Upper lobe of right lung (tissue), 1 donor: ENCODE results near the gene RAB38. TPM values are rescaled to one million over a fixed set of nuclear protein-coding genes. Genes with fewer than 3 reads are reported as not detected.

Experiments used
- ATAC-seq: fragments of 200-7000 bp; cut with Tn5 transposase; one replicate; pipeline ENCODE4 v1.9.1; 2020; ENCODE audit warnings: mild to moderate bottlenecking, moderate library complexity
- DNase-seq: peaks from one replicate; pipeline ENCODE4 v3.0.0-alpha.2; 2020
- H3K27ac ChIP-seq: fragments of 200-600 bp; one replicate; pipeline ENCODE4 v1.8.0; 2022
- H3K27me3 ChIP-seq: fragments of 200-600 bp; one replicate; pipeline ENCODE4 v1.8.0; 2022; ENCODE audit warnings: mild to moderate bottlenecking
- H3K36me3 ChIP-seq: fragments of 200-600 bp; one replicate; pipeline ENCODE4 v1.8.0; 2022
- H3K4me1 ChIP-seq: fragments of 200-600 bp; one replicate; pipeline ENCODE4 v1.8.0; 2022
- H3K4me3 ChIP-seq: fragments of 200-600 bp; one replicate; pipeline ENCODE4 v1.8.0; 2022; ENCODE audit warnings: mild to moderate bottlenecking
- H3K9me3 ChIP-seq: fragments of 200-600 bp; one replicate; pipeline ENCODE4 v1.8.0; 2022
- intact Hi-C: fragments of 100-400 bp; cut with DNase I; formaldehyde crosslinking; loops from one replicate; pipeline ENCODE4 v1.11.0; 2022
- total RNA-seq: library from RNA; stranded (reverse); fragmentation: NEBNext Ultra II Directional; extraction: Animal tissue kit (Norgen Biotek cat#: 25700); gene quantifications from one replicate; pipeline ENCODE4 v1.2.1, GENCODE V29; 2021
- TF ChIP-seq, protein P1 (sequence below): fragments of 200-600 bp; IDR thresholded peaks from one replicate; pipeline ENCODE4 v1.8.0; 2022; ENCODE audit warnings: antibody characterized with exemption
- donor health status: DM: no; HTN: yes; CAD: no; lungs with severe emphysema.

Gene RAB38
- total RNA-seq, 1 donor from 2014 or later = 8.1 TPM

DNA sequence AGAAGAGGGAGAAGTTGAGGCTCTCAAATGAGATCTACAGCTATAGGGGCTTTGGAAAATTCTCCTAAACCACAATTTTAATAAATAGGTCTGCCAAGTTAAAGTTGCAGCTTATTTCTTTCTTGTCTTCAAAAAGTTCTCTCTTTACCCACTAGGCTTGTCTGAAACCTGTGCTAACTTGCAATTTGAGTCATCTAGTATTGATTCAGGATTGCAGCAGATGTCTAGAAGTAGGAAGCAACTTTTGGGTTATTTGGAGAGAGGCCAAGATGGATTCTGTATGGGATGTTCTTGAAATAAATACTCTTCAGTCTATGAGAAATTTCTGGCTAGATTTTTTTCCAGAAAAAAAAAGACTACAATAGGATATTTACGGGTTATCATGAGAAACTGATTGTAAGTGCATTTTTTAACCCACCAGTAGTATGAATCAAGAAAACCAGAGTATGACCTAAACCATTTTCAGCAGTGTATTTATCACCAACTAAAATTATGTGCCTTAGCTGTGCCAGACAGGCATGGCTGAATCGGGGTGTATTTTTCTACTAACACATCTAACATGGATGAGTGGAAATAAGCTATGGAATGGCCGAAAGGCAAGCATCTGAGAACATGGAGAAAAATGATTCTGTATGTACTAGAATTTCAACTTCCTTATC, 4.9 kb upstream of the RAB38 start:
- Histone ChIP-seq H3K27ac (no peak overlapping the region), H3K4me3 (no peak overlapping the region), H3K9me3 (no peaks in the 10 kb centered on the region), H3K27me3 (no peaks in the 10 kb centered on the region), H3K4me1 (no peaks in the 10 kb centered on the region), H3K36me3 (no peaks in the 10 kb centered on the region)
- intact Hi-C loops = no loop called here
- ATAC-seq = no peak
- DNase-seq = no peak
- TF ChIP-seq, protein P1, sequence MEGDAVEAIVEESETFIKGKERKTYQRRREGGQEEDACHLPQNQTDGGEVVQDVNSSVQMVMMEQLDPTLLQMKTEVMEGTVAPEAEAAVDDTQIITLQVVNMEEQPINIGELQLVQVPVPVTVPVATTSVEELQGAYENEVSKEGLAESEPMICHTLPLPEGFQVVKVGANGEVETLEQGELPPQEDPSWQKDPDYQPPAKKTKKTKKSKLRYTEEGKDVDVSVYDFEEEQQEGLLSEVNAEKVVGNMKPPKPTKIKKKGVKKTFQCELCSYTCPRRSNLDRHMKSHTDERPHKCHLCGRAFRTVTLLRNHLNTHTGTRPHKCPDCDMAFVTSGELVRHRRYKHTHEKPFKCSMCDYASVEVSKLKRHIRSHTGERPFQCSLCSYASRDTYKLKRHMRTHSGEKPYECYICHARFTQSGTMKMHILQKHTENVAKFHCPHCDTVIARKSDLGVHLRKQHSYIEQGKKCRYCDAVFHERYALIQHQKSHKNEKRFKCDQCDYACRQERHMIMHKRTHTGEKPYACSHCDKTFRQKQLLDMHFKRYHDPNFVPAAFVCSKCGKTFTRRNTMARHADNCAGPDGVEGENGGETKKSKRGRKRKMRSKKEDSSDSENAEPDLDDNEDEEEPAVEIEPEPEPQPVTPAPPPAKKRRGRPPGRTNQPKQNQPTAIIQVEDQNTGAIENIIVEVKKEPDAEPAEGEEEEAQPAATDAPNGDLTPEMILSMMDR = no peak

DNA sequence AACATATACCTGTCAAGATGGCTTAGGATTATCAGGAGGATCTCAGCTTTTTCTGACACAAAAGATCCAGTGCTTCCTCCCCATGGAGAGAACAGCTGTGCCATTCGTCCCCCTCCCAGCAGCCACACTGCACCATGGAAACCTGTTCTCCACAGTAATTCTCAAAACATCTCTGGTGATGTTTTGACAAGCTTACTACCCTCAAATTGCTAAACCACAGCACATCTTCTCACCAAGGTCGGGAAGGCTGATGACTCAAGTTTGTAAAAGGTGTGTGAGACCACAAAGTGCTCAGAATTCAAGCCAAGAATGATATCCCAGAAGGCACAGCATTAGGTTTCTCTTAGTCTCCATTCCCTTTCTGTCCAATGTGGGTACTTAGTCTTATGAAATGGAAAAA, 3.9 kb upstream of the RAB38 start:
- H3K27ac ChIP-seq = no peak overlapping the region
- TF ChIP-seq, protein P1 = no peak
- H3K4me1 ChIP-seq = peaks cover 6% of the 10 kb centered on the region
- ATAC-seq (no peak), DNase-seq (no peak)
- no peaks in the 10 kb centered on the region for H3K27me3 ChIP-seq
- H3K9me3 ChIP-seq = no peaks in the 10 kb centered on the region
- H3K36me3 ChIP-seq = no peaks in the 10 kb centered on the region
- no peak overlapping the region for H3K4me3 ChIP-seq
- intact Hi-C loops = no loop called here

DNA sequence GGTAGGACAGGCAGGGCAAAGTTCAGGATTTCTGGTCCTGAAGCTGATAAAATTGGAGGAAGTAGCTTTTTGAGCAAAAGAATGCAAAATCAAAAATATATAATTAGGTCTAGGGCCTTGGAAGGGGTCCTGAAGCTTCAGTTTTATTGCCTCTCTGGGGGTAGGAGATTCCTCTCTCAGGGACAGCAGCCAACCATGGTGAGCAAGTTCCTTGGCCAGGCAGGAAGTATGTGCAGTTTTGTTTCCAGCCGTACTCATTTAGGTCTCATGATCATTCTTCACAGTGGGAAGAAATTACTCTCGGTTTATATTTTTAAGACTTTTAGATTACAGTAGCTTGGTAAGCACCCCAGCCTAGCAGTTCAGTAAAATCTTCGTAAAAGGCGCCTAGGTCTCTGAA, 2.9 kb upstream of the RAB38 start:
- Histone ChIP-seq H3K9me3 (no peaks in the 10 kb centered on the region), H3K27me3 (no peaks in the 10 kb centered on the region), H3K4me3 (no peak overlapping the region), H3K4me1 (peaks cover 11% of the 10 kb centered on the region), H3K36me3 (no peaks in the 10 kb centered on the region), H3K27ac (no peak overlapping the region)
- TF ChIP-seq, protein P1 = no peak
- DNase-seq = no peak
- no peak for ATAC-seq
- intact Hi-C loops = no loop called here

DNA sequence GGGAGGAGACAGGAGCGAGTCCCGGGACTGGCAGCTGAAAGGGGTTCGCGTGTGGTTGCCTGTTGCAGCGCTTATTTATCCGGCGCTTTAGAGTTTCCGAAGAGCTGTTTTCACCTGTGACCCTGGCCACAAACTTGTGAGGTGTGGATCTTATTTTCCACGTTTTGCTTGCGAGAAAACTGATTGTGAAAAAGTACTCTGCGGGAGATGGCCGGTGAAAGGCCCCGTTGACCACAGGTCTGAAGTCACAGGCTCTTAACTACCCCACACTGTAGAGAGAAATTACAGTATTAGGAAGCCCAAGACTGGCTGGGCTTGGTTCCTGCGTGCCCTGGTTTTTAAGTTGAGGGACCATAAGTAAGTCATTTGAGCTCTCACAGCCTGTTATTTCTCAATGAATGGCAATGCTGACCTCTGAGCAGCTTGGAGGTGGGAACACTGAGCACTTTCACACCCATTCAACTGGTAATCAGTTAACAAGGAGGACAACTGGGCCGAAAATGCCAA, 379 bp upstream of the RAB38 start:
- Histone ChIP-seq H3K4me3 (peak overlapping the region; percentile 57), H3K4me1 (peaks cover 11% of the 10 kb centered on the region), H3K27me3 (no peaks in the 10 kb centered on the region), H3K36me3 (no peaks in the 10 kb centered on the region), H3K9me3 (no peaks in the 10 kb centered on the region), H3K27ac (peak overlapping the region; percentile 79)
- no peak for DNase-seq
- TF ChIP-seq, protein P1 = no peak
- ATAC-seq = peak; percentile 39
- intact Hi-C loops = no loop called here

DNA sequence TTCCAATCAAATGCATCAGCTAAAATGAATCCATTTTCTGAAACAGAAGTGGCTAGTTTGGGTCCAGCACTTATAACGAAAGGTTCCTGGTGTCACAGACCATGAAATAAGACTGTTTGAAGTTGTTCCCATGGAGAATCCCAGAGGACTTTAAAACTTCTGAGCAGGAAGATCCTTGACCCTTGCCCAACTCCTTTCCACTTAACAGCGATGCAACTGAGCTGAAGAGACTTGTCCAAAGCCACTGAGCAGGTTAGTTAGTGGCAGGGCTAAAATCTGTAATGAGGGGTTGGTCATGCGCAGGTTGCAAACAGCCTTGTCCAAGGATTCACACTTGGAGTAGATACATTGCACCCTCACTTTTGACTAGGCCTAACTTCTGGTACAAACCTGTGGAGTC, 1.3 kb downstream of the RAB38 start:
- Histone ChIP-seq H3K36me3 (no peaks in the 10 kb centered on the region), H3K9me3 (no peaks in the 10 kb centered on the region), H3K27me3 (no peaks in the 10 kb centered on the region), H3K4me1 (peaks cover 11% of the 10 kb centered on the region), H3K27ac (peak overlapping the region; percentile 79), H3K4me3 (peak overlapping the region; percentile 57)
- DNase-seq = no peak
- intact Hi-C loops = no loop called here
- ATAC-seq = no peak
- TF ChIP-seq, protein P1 = no peak
